ENCODE data around the gene PDZD7.

- TF ChIP-seq, protein P1, sequence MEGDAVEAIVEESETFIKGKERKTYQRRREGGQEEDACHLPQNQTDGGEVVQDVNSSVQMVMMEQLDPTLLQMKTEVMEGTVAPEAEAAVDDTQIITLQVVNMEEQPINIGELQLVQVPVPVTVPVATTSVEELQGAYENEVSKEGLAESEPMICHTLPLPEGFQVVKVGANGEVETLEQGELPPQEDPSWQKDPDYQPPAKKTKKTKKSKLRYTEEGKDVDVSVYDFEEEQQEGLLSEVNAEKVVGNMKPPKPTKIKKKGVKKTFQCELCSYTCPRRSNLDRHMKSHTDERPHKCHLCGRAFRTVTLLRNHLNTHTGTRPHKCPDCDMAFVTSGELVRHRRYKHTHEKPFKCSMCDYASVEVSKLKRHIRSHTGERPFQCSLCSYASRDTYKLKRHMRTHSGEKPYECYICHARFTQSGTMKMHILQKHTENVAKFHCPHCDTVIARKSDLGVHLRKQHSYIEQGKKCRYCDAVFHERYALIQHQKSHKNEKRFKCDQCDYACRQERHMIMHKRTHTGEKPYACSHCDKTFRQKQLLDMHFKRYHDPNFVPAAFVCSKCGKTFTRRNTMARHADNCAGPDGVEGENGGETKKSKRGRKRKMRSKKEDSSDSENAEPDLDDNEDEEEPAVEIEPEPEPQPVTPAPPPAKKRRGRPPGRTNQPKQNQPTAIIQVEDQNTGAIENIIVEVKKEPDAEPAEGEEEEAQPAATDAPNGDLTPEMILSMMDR (IDR thresholded peaks at IDR 0.05 in 8 of 11, conservative IDR thresholded peaks at IDR 0.05 in 3 of 11), result no peak
- TF ChIP-seq POLR2A (IDR thresholded peaks at IDR 0.05), result no peak
Observed at GRCh38 chr10:101072923-101073322, 42.0 kb upstream of the PDZD7 start.

Data from spleen (tissue), 7 donors.